Measurements from ENCODE around the gene GPC5. TPM values are rescaled to one million over a fixed set of nuclear protein-coding genes. Genes with fewer than 3 reads are reported as not detected.

The GPC5 gene
- total and polyA plus RNA-seq, 2 donors: 0.25 to 0.28 TPM

DNA sequence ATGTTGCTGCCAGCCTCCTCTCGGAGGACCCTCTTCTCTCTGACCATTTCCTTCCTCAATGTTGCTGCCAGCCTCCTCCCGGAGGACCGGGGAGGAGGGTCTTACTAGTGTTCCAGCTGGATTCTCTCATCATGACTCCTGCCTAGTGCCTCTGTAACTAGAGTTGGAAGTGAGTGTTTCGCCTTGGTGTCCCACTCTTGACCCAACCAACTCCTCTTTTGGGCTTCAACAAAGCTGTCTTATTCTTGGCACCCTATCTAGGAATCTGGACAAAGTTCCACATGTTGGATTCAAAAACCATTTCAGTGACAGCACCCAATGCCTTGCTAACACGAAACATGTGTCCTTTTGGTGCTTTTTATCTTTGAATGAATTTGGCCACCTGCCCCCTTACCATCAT lies 165.4 kb downstream of the GPC5 start:
- H3K4me1 ChIP-seq (ENCODE audit: control insufficient read depth in 2 of 2, insufficient read depth in 2 of 2, low read length in 2 of 2): no peaks in the 10 kb centered on the region
- WGBS: 74% methylated on average over 5 of the region's 5 CpGs
- no peak overlapping the region for H3K27ac ChIP-seq (ENCODE audit: low read depth in 1 of 2, low read length in 1 of 2)
- H3K4me3 ChIP-seq (ENCODE audit: low read length in 2 of 2): no peak overlapping the region
- H3K9me3 ChIP-seq (ENCODE audit: control insufficient read depth in 2 of 2, insufficient read depth in 1 of 2, low read length in 1 of 2): no peaks in the 10 kb centered on the region
- no peaks in the 10 kb centered on the region for H3K27me3 ChIP-seq (ENCODE audit: control insufficient read depth in 2 of 2, insufficient read depth in 1 of 2, low read length in 1 of 2)
- DNase-seq (ENCODE audit: low read depth in 6 of 9, low spot score in 9 of 9): no peak
- no peaks in the 10 kb centered on the region for H3K36me3 ChIP-seq (ENCODE audit: control insufficient read depth in 2 of 2, insufficient read depth in 2 of 2, low read length in 1 of 2)

DNA sequence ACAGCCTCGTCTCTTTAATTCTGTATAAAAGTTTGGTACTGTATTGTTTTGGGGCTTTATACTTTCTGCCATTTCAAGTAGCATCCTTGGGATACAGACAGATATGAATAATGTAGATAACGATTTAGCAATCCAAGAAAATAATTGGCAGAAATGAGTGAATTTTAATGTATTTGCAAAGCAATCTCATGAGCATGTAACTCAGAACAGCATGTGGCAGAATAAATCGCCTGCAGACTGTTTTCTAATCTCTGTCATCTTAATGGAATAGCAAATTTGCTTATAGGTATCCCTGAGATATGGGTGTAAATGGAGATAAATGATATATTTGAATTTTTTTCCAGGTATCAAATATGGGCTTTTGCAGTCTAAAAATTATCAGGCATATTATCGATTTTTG lies 166.0 kb downstream of the GPC5 start:
- Histone ChIP-seq H3K27me3 (ENCODE audit: control insufficient read depth in 2 of 2, insufficient read depth in 1 of 2, low read length in 1 of 2) (no peaks in the 10 kb centered on the region), H3K9me3 (ENCODE audit: control insufficient read depth in 2 of 2, insufficient read depth in 1 of 2, low read length in 1 of 2) (no peaks in the 10 kb centered on the region), H3K27ac (ENCODE audit: low read depth in 1 of 2, low read length in 1 of 2) (no peak overlapping the region), H3K4me3 (ENCODE audit: low read length in 2 of 2) (no peak overlapping the region), H3K36me3 (ENCODE audit: control insufficient read depth in 2 of 2, insufficient read depth in 2 of 2, low read length in 1 of 2) (no peaks in the 10 kb centered on the region), H3K4me1 (ENCODE audit: control insufficient read depth in 2 of 2, insufficient read depth in 2 of 2, low read length in 2 of 2) (no peaks in the 10 kb centered on the region)
- 91% methylated on average over 4 of the region's 4 CpGs for WGBS
- DNase-seq (ENCODE audit: low read depth in 6 of 9, low spot score in 9 of 9): no peak

DNA sequence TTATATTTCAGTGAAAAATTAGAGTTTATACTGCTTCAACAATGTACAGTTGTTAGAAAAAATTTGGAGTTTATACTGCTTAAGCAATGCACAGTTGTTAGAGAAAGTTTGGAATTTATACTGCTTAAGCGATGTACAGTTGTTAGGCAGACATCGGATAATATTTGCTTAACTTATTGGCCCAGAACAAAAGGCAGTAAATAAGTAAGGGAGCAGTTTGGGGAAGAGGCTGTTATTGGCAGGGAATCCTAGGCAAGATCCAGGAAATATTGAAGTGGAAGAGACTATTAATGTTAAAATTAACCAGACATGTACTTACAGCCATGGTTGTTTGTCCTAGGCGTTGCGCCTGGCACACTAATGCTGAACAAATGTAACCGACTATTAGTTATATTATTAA lies 166.9 kb downstream of the GPC5 start:
- no peak overlapping the region for H3K4me3 ChIP-seq (ENCODE audit: low read length in 2 of 2)
- H3K4me1 ChIP-seq (ENCODE audit: control insufficient read depth in 2 of 2, insufficient read depth in 2 of 2, low read length in 2 of 2): no peaks in the 10 kb centered on the region
- 97% methylated on average over 5 of the region's 5 CpGs for WGBS
- H3K9me3 ChIP-seq (ENCODE audit: control insufficient read depth in 2 of 2, insufficient read depth in 1 of 2, low read length in 1 of 2): no peaks in the 10 kb centered on the region
- H3K36me3 ChIP-seq (ENCODE audit: control insufficient read depth in 2 of 2, insufficient read depth in 2 of 2, low read length in 1 of 2): no peaks in the 10 kb centered on the region
- no peak overlapping the region for H3K27ac ChIP-seq (ENCODE audit: low read depth in 1 of 2, low read length in 1 of 2)
- no peaks in the 10 kb centered on the region for H3K27me3 ChIP-seq (ENCODE audit: control insufficient read depth in 2 of 2, insufficient read depth in 1 of 2, low read length in 1 of 2)
- no peak for DNase-seq (ENCODE audit: low read depth in 6 of 9, low spot score in 9 of 9)

DNA sequence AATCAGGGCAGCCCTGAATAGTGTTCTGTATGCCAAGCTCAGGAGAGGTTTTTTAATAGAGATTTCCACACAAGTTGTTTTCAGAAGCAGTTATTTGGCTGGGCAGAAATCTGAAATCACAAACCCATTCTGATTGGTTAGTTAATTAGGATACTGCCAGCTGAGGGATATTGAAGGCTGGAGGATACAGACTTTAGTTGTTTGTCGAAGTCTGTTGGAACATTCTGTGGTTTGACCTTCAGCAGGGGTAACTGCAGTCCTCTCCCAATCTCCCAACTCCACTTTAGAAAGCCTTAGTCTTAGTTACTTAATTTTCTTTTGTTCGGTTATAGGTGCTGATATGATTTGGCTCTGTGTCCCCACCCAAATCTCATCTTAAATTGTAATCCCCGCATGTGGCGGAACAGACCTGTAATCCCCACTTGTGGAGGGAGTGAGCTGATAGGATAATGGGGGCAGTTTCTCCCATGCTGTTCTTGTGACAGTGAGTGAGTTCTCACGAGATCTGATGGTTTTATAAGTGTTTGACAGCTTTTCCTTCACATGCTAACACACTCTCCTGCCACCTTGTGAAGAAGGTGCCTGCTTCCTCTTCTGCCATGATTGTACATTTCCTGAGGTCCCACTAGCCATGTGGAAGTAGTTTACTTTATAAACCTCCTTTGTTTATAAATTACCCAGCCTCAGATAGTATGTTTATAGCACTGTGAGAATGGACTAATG lies 169.2 kb downstream of the GPC5 start:
- no peak for DNase-seq (ENCODE audit: low read depth in 6 of 9, low spot score in 9 of 9)
- Histone ChIP-seq H3K36me3 (ENCODE audit: control insufficient read depth in 2 of 2, insufficient read depth in 2 of 2, low read length in 1 of 2) (no peaks in the 10 kb centered on the region), H3K4me1 (ENCODE audit: control insufficient read depth in 2 of 2, insufficient read depth in 2 of 2, low read length in 2 of 2) (no peaks in the 10 kb centered on the region), H3K27me3 (ENCODE audit: control insufficient read depth in 2 of 2, insufficient read depth in 1 of 2, low read length in 1 of 2) (no peaks in the 10 kb centered on the region), H3K4me3 (ENCODE audit: low read length in 2 of 2) (no peak overlapping the region), H3K9me3 (ENCODE audit: control insufficient read depth in 2 of 2, insufficient read depth in 1 of 2, low read length in 1 of 2) (no peaks in the 10 kb centered on the region), H3K27ac (ENCODE audit: low read depth in 1 of 2, low read length in 1 of 2) (no peak overlapping the region)
- 86% methylated on average over 5 of the region's 5 CpGs for WGBS

DNA sequence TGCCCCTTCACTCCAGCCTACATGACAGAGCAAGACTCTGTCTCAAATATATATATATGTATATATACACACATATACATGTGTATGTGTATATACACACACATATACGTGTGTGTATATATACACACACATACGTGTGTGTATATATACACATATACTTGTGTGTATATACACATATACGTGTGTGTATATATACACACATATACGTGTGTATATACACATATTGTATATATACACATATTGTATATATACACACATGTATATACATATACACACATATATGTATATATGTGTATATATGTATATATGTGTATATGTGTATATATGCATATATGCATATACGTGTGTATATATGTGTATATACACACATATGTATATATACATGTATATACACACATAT lies 173.3 kb downstream of the GPC5 start:
- no peak for DNase-seq (ENCODE audit: low read depth in 6 of 9, low spot score in 9 of 9)
- H3K9me3 ChIP-seq (ENCODE audit: control insufficient read depth in 2 of 2, insufficient read depth in 1 of 2, low read length in 1 of 2): no peaks in the 10 kb centered on the region
- WGBS: 88% methylated on average over 5 of the region's 5 CpGs

DNA sequence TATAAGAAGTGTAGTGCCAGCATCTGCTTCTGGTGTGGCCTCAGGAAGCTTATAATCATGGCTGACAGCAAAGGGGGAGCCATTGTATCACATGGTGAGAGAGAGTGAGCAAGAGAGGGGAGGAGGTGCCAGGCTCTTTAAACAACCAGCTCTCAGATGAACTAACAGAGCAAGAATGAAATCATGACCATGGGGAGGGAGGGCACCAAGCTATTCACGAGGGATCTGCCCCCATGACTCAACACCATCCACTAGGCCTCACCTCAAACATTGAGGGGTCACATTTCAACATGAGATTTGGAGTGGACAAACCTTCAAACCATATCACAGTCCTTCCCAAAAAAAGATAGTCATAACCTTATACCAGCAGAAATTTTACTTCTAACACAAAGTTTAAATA lies 174.0 kb downstream of the GPC5 start:
- 72% methylated on average over 1 of the region's 1 CpG for WGBS
- H3K27ac ChIP-seq (ENCODE audit: low read depth in 1 of 2, low read length in 1 of 2): no peak overlapping the region

More for the DNA sequence above, 173.3 kb downstream of the GPC5 start:
- Histone ChIP-seq H3K27ac (ENCODE audit: low read depth in 1 of 2, low read length in 1 of 2) (no peak overlapping the region), H3K4me1 (ENCODE audit: control insufficient read depth in 2 of 2, insufficient read depth in 2 of 2, low read length in 2 of 2) (no peaks in the 10 kb centered on the region), H3K36me3 (ENCODE audit: control insufficient read depth in 2 of 2, insufficient read depth in 2 of 2, low read length in 1 of 2) (no peaks in the 10 kb centered on the region), H3K27me3 (ENCODE audit: control insufficient read depth in 2 of 2, insufficient read depth in 1 of 2, low read length in 1 of 2) (no peaks in the 10 kb centered on the region), H3K4me3 (ENCODE audit: low read length in 2 of 2) (no peak overlapping the region)

DNA sequence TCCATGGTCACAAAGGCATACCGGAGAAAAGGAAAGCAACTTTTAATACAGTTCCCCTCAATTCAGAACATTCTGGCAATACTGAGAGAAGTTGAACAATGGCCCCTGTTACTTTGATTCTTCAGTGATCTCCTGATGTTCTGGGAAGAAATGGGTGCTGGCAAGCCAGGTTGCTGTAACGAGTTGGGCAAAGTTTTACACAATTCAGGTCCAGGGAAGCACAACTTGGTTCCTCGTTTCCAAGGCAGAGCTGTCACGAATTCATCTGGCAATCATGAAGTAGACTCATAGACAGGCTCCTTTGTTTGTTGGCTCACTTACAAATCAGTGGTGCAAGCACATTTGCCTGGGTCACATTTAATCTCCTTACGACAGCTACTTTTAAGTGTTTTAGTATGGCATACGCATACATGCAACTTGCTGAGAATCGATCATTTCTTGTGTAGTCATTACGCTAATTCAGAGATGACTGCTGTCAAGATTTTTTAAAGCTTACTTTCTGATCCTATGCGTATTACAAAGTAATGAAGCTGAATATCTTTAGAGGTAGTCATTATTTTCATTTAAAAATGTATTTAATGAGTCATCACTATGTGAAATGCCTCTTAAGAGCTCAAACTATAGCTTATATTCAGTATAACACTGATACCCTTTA lies 174.7 kb downstream of the GPC5 start:
- Histone ChIP-seq H3K4me3 (ENCODE audit: low read length in 2 of 2) (no peak overlapping the region), H3K36me3 (ENCODE audit: control insufficient read depth in 2 of 2, insufficient read depth in 2 of 2, low read length in 1 of 2) (no peaks in the 10 kb centered on the region), H3K27me3 (ENCODE audit: control insufficient read depth in 2 of 2, insufficient read depth in 1 of 2, low read length in 1 of 2) (no peaks in the 10 kb centered on the region), H3K27ac (ENCODE audit: low read depth in 1 of 2, low read length in 1 of 2) (no peak overlapping the region), H3K4me1 (ENCODE audit: control insufficient read depth in 2 of 2, insufficient read depth in 2 of 2, low read length in 2 of 2) (no peaks in the 10 kb centered on the region), H3K9me3 (ENCODE audit: control insufficient read depth in 2 of 2, insufficient read depth in 1 of 2, low read length in 1 of 2) (no peaks in the 10 kb centered on the region)
- no peak for DNase-seq (ENCODE audit: low read depth in 6 of 9, low spot score in 9 of 9)
- 88% methylated on average over 9 of the region's 9 CpGs for whole genome bisulfite sequencing

More for the DNA sequence above, 174.0 kb downstream of the GPC5 start:
- no peak for DNase-seq (ENCODE audit: low read depth in 6 of 9, low spot score in 9 of 9)
- Histone ChIP-seq H3K9me3 (ENCODE audit: control insufficient read depth in 2 of 2, insufficient read depth in 1 of 2, low read length in 1 of 2) (no peaks in the 10 kb centered on the region), H3K4me1 (ENCODE audit: control insufficient read depth in 2 of 2, insufficient read depth in 2 of 2, low read length in 2 of 2) (no peaks in the 10 kb centered on the region), H3K4me3 (ENCODE audit: low read length in 2 of 2) (no peak overlapping the region), H3K27me3 (ENCODE audit: control insufficient read depth in 2 of 2, insufficient read depth in 1 of 2, low read length in 1 of 2) (no peaks in the 10 kb centered on the region), H3K36me3 (ENCODE audit: control insufficient read depth in 2 of 2, insufficient read depth in 2 of 2, low read length in 1 of 2) (no peaks in the 10 kb centered on the region)

DNA sequence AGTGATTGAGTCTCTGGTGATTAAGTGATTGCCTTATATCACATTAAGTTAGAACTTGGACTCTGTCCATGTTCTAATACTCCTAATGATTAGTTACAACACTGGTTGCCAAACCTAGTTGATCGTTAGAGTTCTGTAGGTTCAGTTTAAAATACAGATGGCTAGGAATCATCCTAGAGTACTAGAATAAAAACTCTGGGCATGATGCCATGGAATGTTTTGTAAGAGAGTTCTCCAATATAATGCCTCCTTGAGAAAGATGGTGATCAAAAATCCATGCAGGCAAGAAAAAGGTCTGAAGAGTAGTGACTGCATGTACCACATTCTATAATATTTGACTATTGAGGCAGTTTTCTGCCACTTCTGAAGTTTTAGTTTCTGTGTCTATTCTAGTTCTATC lies 176.3 kb downstream of the GPC5 start:
- no peak for DNase-seq (ENCODE audit: low read depth in 6 of 9, low spot score in 9 of 9)
- 88% methylated on average over 1 of the region's 1 CpG for WGBS

DNA sequence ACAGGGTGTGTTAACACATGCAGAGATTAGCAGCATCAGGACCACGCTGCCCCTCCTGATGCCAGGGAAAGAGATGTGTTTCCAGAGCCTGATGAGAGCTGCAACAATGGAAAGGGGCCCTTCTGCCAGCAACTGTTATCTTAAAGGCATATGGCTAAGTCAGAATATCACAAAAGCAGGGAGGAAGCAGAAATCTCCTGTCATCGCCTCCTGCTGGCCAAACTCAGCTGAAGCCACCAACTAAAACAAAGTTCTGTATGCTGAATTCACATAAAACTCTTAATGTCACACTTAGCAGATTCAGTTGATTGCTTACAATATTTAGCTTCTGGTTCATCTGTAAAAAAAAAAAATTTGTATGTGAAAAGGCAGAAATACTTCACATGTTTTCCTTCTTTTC lies 178.2 kb downstream of the GPC5 start:
- WGBS: 89% methylated on average over 2 of the region's 2 CpGs
- Histone ChIP-seq H3K36me3 (ENCODE audit: control insufficient read depth in 2 of 2, insufficient read depth in 2 of 2, low read length in 1 of 2) (no peaks in the 10 kb centered on the region), H3K4me1 (ENCODE audit: control insufficient read depth in 2 of 2, insufficient read depth in 2 of 2, low read length in 2 of 2) (no peaks in the 10 kb centered on the region), H3K4me3 (ENCODE audit: low read length in 2 of 2) (no peak overlapping the region), H3K27me3 (ENCODE audit: control insufficient read depth in 2 of 2, insufficient read depth in 1 of 2, low read length in 1 of 2) (no peaks in the 10 kb centered on the region), H3K9me3 (ENCODE audit: control insufficient read depth in 2 of 2, insufficient read depth in 1 of 2, low read length in 1 of 2) (no peaks in the 10 kb centered on the region), H3K27ac (ENCODE audit: low read depth in 1 of 2, low read length in 1 of 2) (no peak overlapping the region)
- DNase-seq (ENCODE audit: low read depth in 6 of 9, low spot score in 9 of 9): no peak

More for the DNA sequence above, 176.3 kb downstream of the GPC5 start:
- H3K27ac ChIP-seq (ENCODE audit: low read depth in 1 of 2, low read length in 1 of 2): no peak overlapping the region
- H3K9me3 ChIP-seq (ENCODE audit: control insufficient read depth in 2 of 2, insufficient read depth in 1 of 2, low read length in 1 of 2): no peaks in the 10 kb centered on the region
- H3K4me1 ChIP-seq (ENCODE audit: control insufficient read depth in 2 of 2, insufficient read depth in 2 of 2, low read length in 2 of 2): no peaks in the 10 kb centered on the region
- no peak overlapping the region for H3K4me3 ChIP-seq (ENCODE audit: low read length in 2 of 2)
- no peaks in the 10 kb centered on the region for H3K27me3 ChIP-seq (ENCODE audit: control insufficient read depth in 2 of 2, insufficient read depth in 1 of 2, low read length in 1 of 2)
- no peaks in the 10 kb centered on the region for H3K36me3 ChIP-seq (ENCODE audit: control insufficient read depth in 2 of 2, insufficient read depth in 2 of 2, low read length in 1 of 2)

Measured in thymus (tissue), 11 donors.